HG03196 (cell line): Measurements from ENCODE around the gene DCLRE1A.

ENCODE experiments used
- ATAC-seq: cut with Tn5 transposase; IDR thresholded peaks from one replicate; pipeline ENCODE4 v1.9.1; 2021; ENCODE audit not compliant: unreplicated experiment

Gene DCLRE1A

DNA sequence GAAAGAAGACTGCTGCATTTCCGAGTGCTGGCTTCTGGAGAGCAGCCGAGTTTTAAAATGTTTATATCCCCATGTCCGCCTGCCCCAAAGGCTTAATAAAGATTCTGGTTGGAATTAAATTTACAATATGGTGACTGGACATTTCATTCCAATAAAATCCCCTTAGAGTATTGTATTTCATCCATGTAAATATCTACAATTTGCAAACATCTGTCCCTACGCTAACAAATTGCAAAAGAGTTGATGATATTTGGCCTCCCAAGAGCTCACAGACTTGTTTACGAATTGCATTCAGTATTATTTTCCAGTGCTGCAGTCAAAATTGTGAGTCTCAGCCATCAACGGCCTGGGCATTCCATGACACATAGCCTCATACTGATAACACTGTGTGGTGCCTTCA lies 52.3 kb downstream of the DCLRE1A start:
- ATAC-seq = no peak

DNA sequence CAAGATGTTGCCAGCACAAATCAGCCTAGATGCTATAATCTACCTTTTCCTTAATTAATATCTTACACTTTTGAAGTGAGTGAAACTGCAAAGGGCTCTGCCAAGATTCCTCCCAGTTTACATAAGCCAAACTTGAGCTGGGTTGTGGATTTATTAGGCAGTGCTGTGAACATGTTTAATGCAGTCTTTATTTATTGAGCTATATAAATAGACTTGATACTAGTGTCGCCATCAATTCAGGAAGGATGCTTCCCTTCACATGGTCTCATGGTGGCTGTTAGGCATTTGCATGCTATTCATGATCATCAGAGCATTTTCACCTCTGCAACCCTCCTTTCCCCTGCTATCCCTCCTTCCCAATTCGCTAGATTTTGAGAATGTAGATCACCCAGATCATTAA lies 62.2 kb downstream of the DCLRE1A start:
- no peak for ATAC-seq

DNA sequence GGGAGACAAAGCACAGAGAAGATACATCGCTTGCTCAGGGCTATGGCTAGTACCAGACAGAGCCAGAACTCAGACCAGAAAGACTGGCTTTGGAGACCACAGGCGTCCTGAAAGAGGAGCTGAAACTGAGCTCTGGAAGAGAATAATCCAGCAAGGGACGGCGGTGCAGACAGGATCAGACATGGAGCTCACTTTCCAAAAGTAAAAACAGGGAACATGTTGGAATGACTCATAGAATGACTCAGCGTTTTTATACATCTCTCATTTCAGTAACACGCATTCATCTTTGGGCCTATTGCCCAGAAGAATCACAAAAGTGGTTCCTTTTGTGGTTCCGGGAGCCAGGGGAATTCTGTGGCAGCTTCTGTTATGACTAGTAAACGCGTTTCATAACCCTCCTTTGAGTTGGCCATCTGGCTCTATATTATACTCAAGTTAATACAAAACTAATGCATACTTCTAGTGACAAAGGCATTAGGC lies 65.2 kb downstream of the DCLRE1A start:
- peak; percentile 88 for ATAC-seq
